NCI-H128 (cell line): ENCODE measurements around the gene VAMP7.
"Not testable (repeated sequence)": the region's sequence is repeated elsewhere in the genome, so short reads cannot be mapped to it uniquely, and the experiment has no call there.

Source experiments
- DNase-seq: peaks from one replicate; lab custom pipeline; 2025; ENCODE audit not compliant: unreplicated experiment; lab: John Stamatoyannopoulos, UW

VAMP7 gene

GRCh38 chrX:155986995-155987394 lies 105.8 kb downstream of the VAMP7 start:
- DNase-seq = not testable (repeated sequence)

- DNase-seq = no peak
These were observed 107.7 kb downstream of the VAMP7 start for GRCh38 chrX:155988859-155989258.
